CD4-positive, alpha-beta T cell (primary cell): ENCODE results near the gene TMEM184C. TPM values are rescaled to one million over a fixed set of nuclear protein-coding genes. Genes with fewer than 3 reads are reported as not detected.

Source experiments
- ATAC-seq: fragments of 200-7000 bp; cut with Tn5 transposase; one replicate; pipeline ENCODE4 v1.10.0; 2022; ENCODE audit warnings: mild to moderate bottlenecking; ENCODE audit not compliant: poor library complexity
- CTCF ChIA-PET: fragments of 350-600 bp; sonication (Branson Sonifier 250); formaldehyde crosslinking; loops from one replicate; lab custom pipeline; 2021; ENCODE audit warnings: antibody characterized with exemption, inconsistent platforms; lab: Charles Lee
- POLR2A ChIA-PET: fragments of 350-600 bp; sonication (Branson Sonifier 250); formaldehyde crosslinking; loops from one replicate; lab custom pipeline; 2021; ENCODE audit warnings: antibody characterized with exemption, inconsistent platforms; lab: Charles Lee
- DNase-seq, 14 experiments: peaks; one replicate each; pipeline ENCODE4 v3.0.0-alpha.2; 2013 to 2020; ENCODE audit warnings: mixed read lengths in 2 of 14
- H3K27ac ChIP-seq, 2 donors: one replicate each; pipeline versions ENCODE4 v1.5.1 to v1.7.0; 2013; ENCODE audit warnings: low read length in 2 of 2, low read depth in 1 of 2, mild to moderate bottlenecking in 1 of 2
- H3K27me3 ChIP-seq, 2 experiments: 1 replicate in 1 of 2; 2 replicates in 1 of 2; pipeline versions ENCODE4 v1.6.1 to v1.7.0; 2013; ENCODE audit warnings: low read length in 2 of 2, control low read depth in 1 of 2, mild to moderate bottlenecking in 1 of 2, moderate library complexity in 1 of 2; ENCODE audit not compliant: insufficient read depth in 2 of 2, control insufficient read depth in 1 of 2
- H3K36me3 ChIP-seq: one replicate; pipeline ENCODE4 v1.6.1; 2013; ENCODE audit warnings: low read length, control low read depth; ENCODE audit not compliant: insufficient read depth
- H3K4me1 ChIP-seq: one replicate; pipeline ENCODE4 v1.6.1; 2013; ENCODE audit warnings: low read length, control low read depth; ENCODE audit not compliant: insufficient read depth
- H3K4me3 ChIP-seq: one replicate; pipeline ENCODE4 v1.5.1; 2013; ENCODE audit warnings: mild to moderate bottlenecking, low read length, moderate library complexity
- H3K9me3 ChIP-seq, 2 experiments: 1 replicate in 1 of 2; 2 replicates in 1 of 2; pipeline versions ENCODE4 v1.6.1 to v1.7.0; 2013; ENCODE audit warnings: low read length in 2 of 2, mild to moderate bottlenecking in 2 of 2, control low read depth in 1 of 2, moderate library complexity in 1 of 2; ENCODE audit not compliant: control insufficient read depth in 1 of 2, insufficient read depth in 1 of 2
- H3K27ac Mint-ChIP-seq: one replicate; pipeline ENCODE4 v1.8.0; 2020; ENCODE audit warnings: mixed read lengths
- H3K27me3 Mint-ChIP-seq: one replicate; pipeline ENCODE4 v1.8.0; 2021; ENCODE audit warnings: mixed read lengths
- H3K36me3 Mint-ChIP-seq: one replicate; pipeline ENCODE4 v1.8.0; 2021; ENCODE audit warnings: low read depth, mixed read lengths
- H3K4me1 Mint-ChIP-seq: one replicate; pipeline ENCODE4 v1.8.0; 2021; ENCODE audit warnings: low read depth, mixed read lengths
- H3K4me3 Mint-ChIP-seq: one replicate; pipeline ENCODE4 v1.8.0; 2020; ENCODE audit warnings: mild to moderate bottlenecking, mixed read lengths
- H3K9me3 Mint-ChIP-seq: one replicate; pipeline ENCODE4 v1.8.0; 2020; ENCODE audit warnings: mixed read lengths
- CTCF ChIP-seq: fragments of 200-600 bp; IDR thresholded peaks from one replicate; pipeline ENCODE4 v1.8.0; 2022; ENCODE audit warnings: antibody characterized with exemption, mild to moderate bottlenecking
- intact Hi-C, 2 experiments: fragments of 100-400 bp; cut with DNase I in 1 of 2; cut with micrococcal nuclease in 1 of 2; formaldehyde crosslinking; loops; one replicate each; pipeline versions ENCODE4 v1.15.1 to v1.9.0; 2023 to 2025; cut with DNase I, micrococcal nuclease
- total RNA-seq, 174 experiments: library from RNA in 2 of 174; stranded (reverse) in 2 of 174; gene quantifications; one replicate each; pipeline ENCODE4 v1.2.3 and lab custom pipeline; 2021 to 2026

Gene TMEM184C
- total RNA-seq, 2 experiments from 2014 or later: 10.0 to 10.1 TPM

DNA sequence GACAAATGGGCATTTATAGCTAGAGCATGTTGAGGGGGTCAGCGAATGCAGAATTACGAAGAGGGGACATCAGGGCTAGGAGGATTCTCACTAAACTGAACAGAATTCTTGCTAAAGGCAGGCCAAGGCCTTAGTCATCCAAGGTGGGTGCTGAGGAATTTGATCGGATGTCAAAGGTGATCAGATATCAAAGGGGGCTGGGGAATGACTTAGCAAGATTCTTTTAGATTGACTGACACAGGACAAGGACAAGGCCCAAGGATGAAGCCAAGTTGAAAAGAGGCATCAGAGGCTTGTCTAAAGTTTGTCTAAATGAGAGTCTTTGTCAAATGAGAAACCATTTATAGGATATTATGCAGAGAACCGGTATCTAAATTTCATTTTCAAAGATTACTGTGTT lies 9.7 kb downstream of the TMEM184C start:
- DNase-seq (no peak), ATAC-seq (no peak)
- no peak for TF ChIP-seq CTCF
- H3K4me1 ChIP-seq: peaks cover 5% of the 10 kb centered on the region
- ChIA-PET POLR2A (interaction anchor here (2.9 kb wide), 1 partner anchor 10 kb away, joined by 10 read pairs; the partner anchor contains the start of gene TMEM184C), CTCF (no interaction called here)
- H3K36me3 Mint-ChIP-seq: peaks cover 89% of the 10 kb centered on the region
- H3K9me3 ChIP-seq: no peaks in the 10 kb centered on the region
- peaks cover 22% of the 10 kb centered on the region for H3K4me1 Mint-ChIP-seq
- no peaks in the 10 kb centered on the region for H3K9me3 Mint-ChIP-seq
- peaks cover 92% of the 10 kb centered on the region for H3K36me3 ChIP-seq
- no peaks in the 10 kb centered on the region for H3K27me3 Mint-ChIP-seq
- H3K4me3 Mint-ChIP-seq: no peak overlapping the region
- H3K27ac Mint-ChIP-seq: no peak overlapping the region
- H3K27me3 ChIP-seq: no peaks in the 10 kb centered on the region
- H3K27ac ChIP-seq: no peak overlapping the region
- intact Hi-C loops: loop anchor here in 1 of 2 experiments (10.0 kb wide), 1 partner anchor 438 kb away; no protein-coding TSS in a partner anchor
- no peak overlapping the region for H3K4me3 ChIP-seq

DNA sequence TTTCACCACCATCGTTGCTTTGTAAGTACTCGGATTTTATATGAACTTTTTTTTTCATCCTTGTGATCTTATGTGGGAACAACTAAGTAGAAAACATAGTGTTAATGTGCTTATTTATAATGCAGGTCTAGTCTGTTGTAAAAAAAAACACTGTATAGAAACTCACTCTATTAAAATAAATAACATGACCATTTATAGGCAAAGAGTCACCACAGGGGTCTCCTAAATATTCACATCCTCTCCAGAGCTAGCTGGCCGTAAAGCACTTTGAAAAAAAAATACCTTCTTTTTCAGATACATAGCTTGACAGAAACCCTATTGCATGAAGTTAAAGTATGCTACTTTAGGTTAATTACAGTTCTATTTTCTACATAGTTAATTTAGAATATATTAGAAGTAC lies 11.2 kb downstream of the TMEM184C start:
- no peak overlapping the region for H3K27ac Mint-ChIP-seq
- POLR2A ChIA-PET: interaction anchor here (1.0 kb wide), 1 partner anchor 55 kb away, joined by 3 read pairs; the partner anchor contains the start of gene PRMT9

More for the DNA sequence above, 11.2 kb downstream of the TMEM184C start:
- Mint-ChIP-seq H3K27me3 (no peaks in the 10 kb centered on the region), H3K4me3 (no peak overlapping the region), H3K4me1 (peaks cover 15% of the 10 kb centered on the region), H3K9me3 (no peaks in the 10 kb centered on the region), H3K36me3 (peaks cover 95% of the 10 kb centered on the region)
- H3K4me3 ChIP-seq: no peak overlapping the region
- DNase-seq: no peak
- CTCF ChIA-PET: no interaction called here
- H3K9me3 ChIP-seq: no peaks in the 10 kb centered on the region
- no peaks in the 10 kb centered on the region for H3K4me1 ChIP-seq
- TF ChIP-seq CTCF: no peak
- intact Hi-C loops: loop anchor here in 1 of 2 experiments (10.0 kb wide), 1 partner anchor 436 kb away; no protein-coding TSS in a partner anchor
- H3K36me3 ChIP-seq: peaks cover 91% of the 10 kb centered on the region
- no peaks in the 10 kb centered on the region for H3K27me3 ChIP-seq
- no peak for ATAC-seq
- no peak overlapping the region for H3K27ac ChIP-seq
